Endothelial cell (in vitro differentiated cells): ENCODE data around the gene TMCO5A. TPM values are rescaled to one million over a fixed set of nuclear protein-coding genes. Genes with fewer than 3 reads are reported as not detected.

ENCODE experiments used
- DNase-seq: peaks from one replicate; pipeline ENCODE4 v3.0.0; 2021; ENCODE audit warnings: low spot score
- H3K27ac Mint-ChIP-seq: one replicate; pipeline ENCODE4 v1.8.0; 2021; ENCODE audit warnings: mixed read lengths, inconsistent platforms; ENCODE audit not compliant: unreplicated experiment
- H3K27me3 Mint-ChIP-seq: one replicate; pipeline ENCODE4 v1.8.0; 2021; ENCODE audit warnings: mild to moderate bottlenecking, moderate library complexity, mixed read lengths, inconsistent platforms; ENCODE audit not compliant: unreplicated experiment
- H3K36me3 Mint-ChIP-seq: one replicate; pipeline ENCODE4 v1.8.0; 2021; ENCODE audit warnings: mild to moderate bottlenecking, low read depth, mixed read lengths, inconsistent platforms; ENCODE audit not compliant: unreplicated experiment
- H3K4me1 Mint-ChIP-seq: one replicate; pipeline ENCODE4 v1.8.0; 2021; ENCODE audit warnings: mild to moderate bottlenecking, mixed read lengths, inconsistent platforms; ENCODE audit not compliant: unreplicated experiment
- H3K4me3 Mint-ChIP-seq: one replicate; pipeline ENCODE4 v1.8.0; 2021; ENCODE audit warnings: mild to moderate bottlenecking, mixed read lengths, inconsistent platforms; ENCODE audit not compliant: unreplicated experiment
- H3K9me3 Mint-ChIP-seq: one replicate; pipeline ENCODE4 v1.8.0; 2021; ENCODE audit warnings: mixed read lengths, inconsistent platforms; ENCODE audit not compliant: unreplicated experiment
- CTCF ChIP-seq: fragments of 200-600 bp; sonication (generic); IDR thresholded peaks from one replicate; pipeline ENCODE4 v1.5.0; 2021; ENCODE audit warnings: antibody characterized with exemption; ENCODE audit not compliant: unreplicated experiment
- total RNA-seq: library from RNA; stranded (reverse); fragmentation: NEBNext Ultra II Directional; extraction: Animal tissue kit (Norgen Biotek cat#: 25700); gene quantifications from one replicate; pipeline ENCODE4 v1.2.1, GENCODE V29; 2021; ENCODE audit not compliant: unreplicated experiment

Gene TMCO5A
- total RNA-seq, 1 donor from 2014 or later: not detected

GRCh38 chr15:37967788-37968187, 33.3 kb downstream of the TMCO5A start:
- no peak for DNase-seq
- no peaks in the 10 kb centered on the region for H3K9me3 Mint-ChIP-seq
- no peaks in the 10 kb centered on the region for H3K27me3 Mint-ChIP-seq
- TF ChIP-seq CTCF: no peak
- no peaks in the 10 kb centered on the region for H3K4me1 Mint-ChIP-seq
- H3K27ac Mint-ChIP-seq: no peak overlapping the region
- H3K4me3 Mint-ChIP-seq: no peak overlapping the region
- H3K36me3 Mint-ChIP-seq: no peaks in the 10 kb centered on the region

DNA sequence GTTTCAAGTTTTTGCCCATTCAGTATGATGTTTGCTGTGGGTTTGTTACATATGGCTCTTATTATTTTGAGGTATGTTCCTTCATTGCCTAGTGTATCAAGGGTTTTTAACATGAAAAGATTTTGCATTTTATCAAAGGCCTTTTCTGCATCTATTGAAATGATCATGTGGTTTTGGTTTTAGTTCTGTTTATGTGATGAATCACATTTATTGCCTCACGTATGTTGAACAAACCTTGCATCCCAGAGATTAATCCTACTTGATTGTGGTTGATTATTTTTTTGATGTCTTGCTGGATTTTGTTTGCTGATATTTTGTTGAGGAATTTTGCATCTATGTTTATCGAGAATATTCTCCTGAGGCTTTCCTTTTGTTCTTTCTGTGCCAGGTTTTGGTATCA, 39.4 kb downstream of the TMCO5A start:
- Mint-ChIP-seq H3K4me1 (no peaks in the 10 kb centered on the region), H3K27me3 (no peaks in the 10 kb centered on the region), H3K27ac (no peak overlapping the region), H3K36me3 (no peaks in the 10 kb centered on the region), H3K9me3 (no peaks in the 10 kb centered on the region), H3K4me3 (no peak overlapping the region)
- TF ChIP-seq CTCF: no peak
- no peak for DNase-seq

DNA sequence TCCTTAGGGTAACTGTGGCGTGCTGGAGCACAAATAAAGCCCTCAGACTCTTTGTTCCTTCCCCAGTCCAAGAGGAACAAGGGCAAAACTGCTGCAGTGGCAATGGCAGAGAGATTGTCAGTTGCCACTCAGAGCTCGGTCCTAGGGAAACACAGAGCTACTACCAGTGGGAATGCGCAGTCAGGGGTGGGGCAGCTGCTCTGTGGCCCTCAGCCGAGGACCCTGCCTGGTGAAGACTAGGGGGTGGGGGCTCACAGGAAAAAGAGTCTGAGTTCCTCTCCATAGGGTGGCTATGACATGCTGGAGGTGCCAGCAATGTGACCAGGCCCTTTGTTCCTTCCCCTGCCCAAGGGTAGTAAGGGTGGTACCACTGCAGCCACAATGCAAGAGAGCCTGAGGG, 43.8 kb downstream of the TMCO5A start:
- H3K27me3 Mint-ChIP-seq: peaks cover 2% of the 10 kb centered on the region
- H3K4me3 Mint-ChIP-seq: no peak overlapping the region
- TF ChIP-seq CTCF: no peak
- no peaks in the 10 kb centered on the region for H3K36me3 Mint-ChIP-seq
- no peaks in the 10 kb centered on the region for H3K9me3 Mint-ChIP-seq
- DNase-seq: no peak
- H3K27ac Mint-ChIP-seq: no peak overlapping the region
- H3K4me1 Mint-ChIP-seq: no peaks in the 10 kb centered on the region

- no peak overlapping the region for H3K4me3 Mint-ChIP-seq
- H3K9me3 Mint-ChIP-seq: no peaks in the 10 kb centered on the region
- H3K36me3 Mint-ChIP-seq: no peaks in the 10 kb centered on the region
- H3K27ac Mint-ChIP-seq: no peak overlapping the region
- H3K4me1 Mint-ChIP-seq: no peaks in the 10 kb centered on the region
- H3K27me3 Mint-ChIP-seq: peaks cover 2% of the 10 kb centered on the region
- no peak for TF ChIP-seq CTCF
- DNase-seq: no peak
These were observed 45.4 kb downstream of the TMCO5A start for GRCh38 chr15:37979671-37980409.

DNA sequence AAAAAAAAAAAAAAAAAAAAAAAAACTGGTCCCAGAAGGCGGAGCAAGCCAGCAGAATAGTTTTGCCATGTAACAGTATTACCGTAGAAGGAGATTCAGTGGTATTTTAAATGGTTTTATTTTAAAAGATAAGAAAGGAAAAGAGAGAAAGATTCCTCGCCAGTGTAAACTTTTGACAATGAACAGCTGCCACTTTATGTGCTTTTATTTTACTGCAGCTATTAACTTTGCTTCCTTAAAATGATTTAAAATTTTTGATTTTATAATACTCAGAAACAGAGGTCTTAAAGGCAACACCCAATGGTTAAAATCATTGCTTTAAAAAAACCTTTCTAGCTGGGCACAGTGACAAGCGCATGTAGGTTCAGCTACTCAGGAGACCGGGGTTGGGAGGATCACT, 46.8 kb downstream of the TMCO5A start:
- no peaks in the 10 kb centered on the region for H3K9me3 Mint-ChIP-seq
- no peaks in the 10 kb centered on the region for H3K36me3 Mint-ChIP-seq
- DNase-seq: no peak
- H3K27me3 Mint-ChIP-seq: peaks cover 2% of the 10 kb centered on the region
- no peak for TF ChIP-seq CTCF
- H3K27ac Mint-ChIP-seq: no peak overlapping the region
- no peak overlapping the region for H3K4me3 Mint-ChIP-seq
- no peaks in the 10 kb centered on the region for H3K4me1 Mint-ChIP-seq
